ENCODE data around the gene TUBB2B.

GRCh38 chr6:3188262-3188661, 39.2 kb downstream of the TUBB2B start:
- no peak for TF ChIP-seq POLR2A (IDR thresholded peaks at IDR 0.05)
- TF ChIP-seq, protein P1, sequence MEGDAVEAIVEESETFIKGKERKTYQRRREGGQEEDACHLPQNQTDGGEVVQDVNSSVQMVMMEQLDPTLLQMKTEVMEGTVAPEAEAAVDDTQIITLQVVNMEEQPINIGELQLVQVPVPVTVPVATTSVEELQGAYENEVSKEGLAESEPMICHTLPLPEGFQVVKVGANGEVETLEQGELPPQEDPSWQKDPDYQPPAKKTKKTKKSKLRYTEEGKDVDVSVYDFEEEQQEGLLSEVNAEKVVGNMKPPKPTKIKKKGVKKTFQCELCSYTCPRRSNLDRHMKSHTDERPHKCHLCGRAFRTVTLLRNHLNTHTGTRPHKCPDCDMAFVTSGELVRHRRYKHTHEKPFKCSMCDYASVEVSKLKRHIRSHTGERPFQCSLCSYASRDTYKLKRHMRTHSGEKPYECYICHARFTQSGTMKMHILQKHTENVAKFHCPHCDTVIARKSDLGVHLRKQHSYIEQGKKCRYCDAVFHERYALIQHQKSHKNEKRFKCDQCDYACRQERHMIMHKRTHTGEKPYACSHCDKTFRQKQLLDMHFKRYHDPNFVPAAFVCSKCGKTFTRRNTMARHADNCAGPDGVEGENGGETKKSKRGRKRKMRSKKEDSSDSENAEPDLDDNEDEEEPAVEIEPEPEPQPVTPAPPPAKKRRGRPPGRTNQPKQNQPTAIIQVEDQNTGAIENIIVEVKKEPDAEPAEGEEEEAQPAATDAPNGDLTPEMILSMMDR (IDR thresholded peaks at IDR 0.05): no peak

Data from uterus (tissue), 2 donors.